Amygdala (tissue), 56 donors: ENCODE data around the gene RUVBL2.
"Not testable (repeated sequence)": the region's sequence is repeated elsewhere in the genome, so short reads cannot be mapped to it uniquely, and the experiment has no call there.

Experiments used
- DNase-seq, 56 donors: peaks; one replicate each; lab custom pipeline; 2025; lab: John Stamatoyannopoulos, UW

RUVBL2 gene

GRCh38 chr19:49016067-49016839 is 22.6 kb downstream of the RUVBL2 start:
- DNase-seq, result no peak

GRCh38 chr19:49017041-49017665 is 23.5 kb downstream of the RUVBL2 start, which contains the start of gene LHB:
TSS of gene LHB (minus strand) at chr19:49017091. CDS start at chr19:49017081, 10 bp downstream.
- DNase-seq, result no peak

- peak in 11 of 56 donors; percentile 2 to 43 (median 22) for DNase-seq
Measured at GRCh38 chr19:49017666-49018351, 24.1 kb downstream of the RUVBL2 start.

- DNase-seq, result peak in 1 of 56 donors; percentile 12
Measured at GRCh38 chr19:49018388-49019241, 24.9 kb downstream of the RUVBL2 start.

GRCh38 chr19:49019242-49019932 is 25.7 kb downstream of the RUVBL2 start:
- peak in 8 of 56 donors; percentile 2 to 21 (median 16) for DNase-seq

- DNase-seq, result no peak
Measured at GRCh38 chr19:49020342-49020741, 26.7 kb downstream of the RUVBL2 start.

- DNase-seq, result no peak
Measured at GRCh38 chr19:49020931-49021895, 27.5 kb downstream of the RUVBL2 start.

GRCh38 chr19:49022116-49022515 is 28.4 kb downstream of the RUVBL2 start:
- no peak for DNase-seq

GRCh38 chr19:49024233-49024632 is 30.5 kb downstream of the RUVBL2 start, which contains the start of gene CGB3:
TSS of gene CGB3 (minus strand) at chr19:49024333. CDS start at chr19:49023971, 362 bp downstream.
- DNase-seq, result not testable (repeated sequence)

- DNase-seq, result not testable (repeated sequence)
Measured at GRCh38 chr19:49025088-49025487, 31.4 kb downstream of the RUVBL2 start.

- not testable (repeated sequence) for DNase-seq
Measured at GRCh38 chr19:49025599-49025998, 31.9 kb downstream of the RUVBL2 start.

- not testable (repeated sequence) for DNase-seq
Measured at GRCh38 chr19:49028686-49029085, 35.0 kb downstream of the RUVBL2 start.

- DNase-seq, result not testable (repeated sequence)
Measured at GRCh38 chr19:49029749-49030148, 36.1 kb downstream of the RUVBL2 start.

GRCh38 chr19:49030323-49030722 is 36.6 kb downstream of the RUVBL2 start:
- not testable (repeated sequence) for DNase-seq

- DNase-seq, result peak in 1 of 56 donors; percentile 5
Measured at GRCh38 chr19:49031642-49032301, 38.1 kb downstream of the RUVBL2 start, which contains the start of gene CGB2. TSS of gene CGB2 (plus strand) at chr19:49031890. CDS start at chr19:49032096, 206 bp downstream.

- not testable (repeated sequence) for DNase-seq
Measured at GRCh38 chr19:49036815-49037214, 43.1 kb downstream of the RUVBL2 start, which contains the start of gene CGB1. TSS of gene CGB1 (minus strand) at chr19:49036895. CDS start at chr19:49036711, 184 bp downstream.

GRCh38 chr19:49038111-49038510 is 44.4 kb downstream of the RUVBL2 start:
- not testable (repeated sequence) for DNase-seq
